A549 treated with RU486 at 1 μM for 4 hours (cell line): ENCODE measurements around the gene ENOSF1. TPM values are rescaled to one million over a fixed set of nuclear protein-coding genes. Genes with fewer than 3 reads are reported as not detected.

Source experiments
- total RNA-seq: library from RNA; stranded (reverse); fragments of 200-300 nt; extraction: Qiagen RNA extraction; gene quantifications from 5 replicates; pipeline ENCODE4 v1.2.3, GENCODE V29; 2022; ENCODE audit warnings: low read depth

Gene ENOSF1, protein sequence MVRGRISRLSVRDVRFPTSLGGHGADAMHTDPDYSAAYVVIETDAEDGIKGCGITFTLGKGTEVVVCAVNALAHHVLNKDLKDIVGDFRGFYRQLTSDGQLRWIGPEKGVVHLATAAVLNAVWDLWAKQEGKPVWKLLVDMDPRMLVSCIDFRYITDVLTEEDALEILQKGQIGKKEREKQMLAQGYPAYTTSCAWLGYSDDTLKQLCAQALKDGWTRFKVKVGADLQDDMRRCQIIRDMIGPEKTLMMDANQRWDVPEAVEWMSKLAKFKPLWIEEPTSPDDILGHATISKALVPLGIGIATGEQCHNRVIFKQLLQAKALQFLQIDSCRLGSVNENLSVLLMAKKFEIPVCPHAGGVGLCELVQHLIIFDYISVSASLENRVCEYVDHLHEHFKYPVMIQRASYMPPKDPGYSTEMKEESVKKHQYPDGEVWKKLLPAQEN
- 18.4 to 26.6 TPM (median 24.0 TPM) in 5 replicates for total RNA-seq

DNA sequence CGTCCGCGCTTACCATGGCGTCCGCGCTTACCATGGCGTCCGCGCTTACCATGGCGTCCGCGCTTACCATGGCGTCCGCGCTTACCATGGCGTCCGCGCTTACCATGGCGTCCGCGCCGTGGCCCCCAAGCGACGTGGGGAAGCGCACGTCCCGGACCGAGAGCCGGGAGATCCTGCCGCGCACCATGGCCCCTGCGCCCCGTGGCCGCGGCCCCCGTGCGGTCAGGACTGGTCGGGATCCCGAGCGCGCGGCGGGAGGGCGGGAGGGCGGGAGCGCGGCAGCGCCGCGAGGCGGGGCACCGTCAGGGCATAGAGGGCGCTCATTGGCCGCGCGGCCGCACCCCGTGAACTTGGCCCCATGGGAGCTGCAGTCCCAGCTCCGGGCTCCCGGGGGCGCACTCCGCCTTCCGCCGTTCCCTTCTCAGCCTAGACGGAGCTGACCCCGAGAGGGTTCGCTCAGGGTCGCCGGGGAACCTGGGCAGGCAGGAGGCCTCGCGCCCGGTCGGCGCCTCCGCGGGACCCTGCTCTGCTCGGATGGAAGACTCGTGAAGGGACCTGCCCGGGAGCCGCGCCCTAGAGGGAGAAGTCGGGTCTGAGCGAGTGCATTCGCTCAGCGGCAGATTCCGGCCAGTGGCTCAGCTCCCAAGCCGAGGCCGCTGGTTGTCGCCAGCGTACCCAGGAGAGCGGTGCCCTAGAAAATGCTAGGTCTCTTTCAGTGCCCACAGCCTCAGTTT lies at the start of gene ENOSF1:
ENOSF1 (minus strand) TSS at position 230 of the 734 bp plus-strand sequence; CDS start at position 187, 43 bp downstream.

DNA sequence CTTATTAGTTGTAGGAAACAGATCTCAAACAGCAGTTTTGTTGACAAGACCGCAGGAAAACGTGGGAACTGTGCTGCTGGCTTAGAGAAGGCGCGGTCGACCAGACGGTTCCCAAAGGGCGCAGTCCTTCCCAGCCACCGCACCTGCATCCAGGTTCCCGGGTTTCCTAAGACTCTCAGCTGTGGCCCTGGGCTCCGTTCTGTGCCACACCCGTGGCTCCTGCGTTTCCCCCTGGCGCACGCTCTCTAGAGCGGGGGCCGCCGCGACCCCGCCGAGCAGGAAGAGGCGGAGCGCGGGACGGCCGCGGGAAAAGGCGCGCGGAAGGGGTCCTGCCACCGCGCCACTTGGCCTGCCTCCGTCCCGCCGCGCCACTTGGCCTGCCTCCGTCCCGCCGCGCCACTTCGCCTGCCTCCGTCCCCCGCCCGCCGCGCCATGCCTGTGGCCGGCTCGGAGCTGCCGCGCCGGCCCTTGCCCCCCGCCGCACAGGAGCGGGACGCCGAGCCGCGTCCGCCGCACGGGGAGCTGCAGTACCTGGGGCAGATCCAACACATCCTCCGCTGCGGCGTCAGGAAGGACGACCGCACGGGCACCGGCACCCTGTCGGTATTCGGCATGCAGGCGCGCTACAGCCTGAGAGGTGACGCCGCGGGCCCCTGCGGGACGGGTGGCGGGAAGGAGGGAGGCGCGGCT lies 55.0 kb downstream of the ENOSF1 start, which contains the start of gene TYMS:
TYMS (plus strand) TSS at position 343 of the 690 bp plus-strand sequence; CDS start at position 433, 90 bp downstream.

Other genes starting within 250 kb of the ENOSF1 start
- gene COLEC12, start 211.9 kb downstream of the ENOSF1 start, total RNA-seq, result 0.02 to 0.05 TPM (median 0.05 TPM) in 3 of 5 replicates, not detected in the others
- not detected in 5 replicates for gene CETN1, start 132.2 kb downstream of the ENOSF1 start, total RNA-seq
- not detected in 5 replicates for gene CLUL1, start 115.6 kb downstream of the ENOSF1 start, total RNA-seq
- 154 to 183 TPM (median 172 TPM) in 5 replicates for gene TYMS, start 55.0 kb downstream of the ENOSF1 start, total RNA-seq
- gene YES1, start 99.6 kb upstream of the ENOSF1 start, total RNA-seq, result 10.9 to 31.3 TPM (median 24.3 TPM) in 5 replicates
- not detected in 5 replicates for gene ADCYAP1, start 192.2 kb upstream of the ENOSF1 start, total RNA-seq